ENCODE measurements around the gene SCAF8. TPM values are rescaled to one million over a fixed set of nuclear protein-coding genes. Genes with fewer than 3 reads are reported as not detected.

Gene SCAF8, protein sequence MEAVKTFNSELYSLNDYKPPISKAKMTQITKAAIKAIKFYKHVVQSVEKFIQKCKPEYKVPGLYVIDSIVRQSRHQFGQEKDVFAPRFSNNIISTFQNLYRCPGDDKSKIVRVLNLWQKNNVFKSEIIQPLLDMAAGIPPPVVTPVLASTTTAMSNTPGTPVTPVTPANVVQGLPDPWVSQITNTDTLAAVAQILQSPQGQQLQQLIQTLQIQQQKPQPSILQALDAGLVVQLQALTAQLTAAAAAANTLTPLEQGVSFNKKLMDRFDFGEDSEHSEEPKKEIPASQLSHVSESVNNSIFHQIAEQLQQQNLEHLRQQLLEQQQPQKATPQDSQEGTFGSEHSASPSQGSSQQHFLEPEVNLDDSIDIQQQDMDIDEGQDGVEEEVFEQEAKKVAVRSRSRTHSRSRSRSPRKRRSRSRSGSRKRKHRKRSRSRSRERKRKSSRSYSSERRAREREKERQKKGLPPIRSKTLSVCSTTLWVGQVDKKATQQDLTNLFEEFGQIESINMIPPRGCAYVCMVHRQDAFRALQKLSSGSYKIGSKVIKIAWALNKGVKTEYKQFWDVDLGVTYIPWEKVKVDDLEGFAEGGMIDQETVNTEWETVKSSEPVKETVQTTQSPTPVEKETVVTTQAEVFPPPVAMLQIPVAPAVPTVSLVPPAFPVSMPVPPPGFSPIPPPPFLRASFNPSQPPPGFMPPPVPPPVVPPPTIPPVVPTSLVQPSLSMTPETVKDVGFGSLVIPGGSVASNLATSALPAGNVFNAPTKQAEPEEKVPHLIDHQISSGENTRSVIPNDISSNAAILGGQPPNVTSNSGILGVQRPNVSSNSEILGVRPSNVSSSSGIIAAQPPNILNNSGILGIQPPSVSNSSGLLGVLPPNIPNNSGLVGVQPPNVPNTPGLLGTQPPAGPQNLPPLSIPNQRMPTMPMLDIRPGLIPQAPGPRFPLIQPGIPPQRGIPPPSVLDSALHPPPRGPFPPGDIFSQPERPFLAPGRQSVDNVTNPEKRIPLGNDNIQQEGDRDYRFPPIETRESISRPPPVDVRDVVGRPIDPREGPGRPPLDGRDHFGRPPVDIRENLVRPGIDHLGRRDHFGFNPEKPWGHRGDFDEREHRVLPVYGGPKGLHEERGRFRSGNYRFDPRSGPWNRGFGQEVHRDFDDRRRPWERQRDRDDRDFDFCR (N-terminal part only)
- total RNA-seq (10 to 100 TPM; 34.3 to 34.7 TPM), polyA plus RNA-seq (ENCODE audit: insufficient read length in 6 of 6) (10 to 100 TPM; 51.9 to 57.6 (median 55.4) TPM)
- long read RNA-seq, donor 1, full-length matches to known transcripts = 3 of 11 reads
- long read RNA-seq, donor 1, partial matches to known transcripts = 8 of 11 reads
- long read RNA-seq, donor 1, other reads (novel, unspliced or antisense) = 0 of 11 reads
- long read RNA-seq, donor 2, full-length matches to known transcripts = 3 of 8 reads
- long read RNA-seq, donor 2, partial matches to known transcripts = 5 of 8 reads
- long read RNA-seq, donor 2, other reads (novel, unspliced or antisense) = 0 of 8 reads
- long read RNA-seq, donor 3, full-length matches to known transcripts = 2 of 2 reads
- long read RNA-seq, donor 3, partial matches to known transcripts = 0 of 2 reads
- long read RNA-seq, donor 3, other reads (novel, unspliced or antisense) = 0 of 2 reads
- long read RNA-seq, donor 4 = 0 reads
- long read RNA-seq, donor 5, full-length matches to known transcripts = 1 of 1 reads
- long read RNA-seq, donor 5, partial matches to known transcripts = 0 of 1 reads
- long read RNA-seq, donor 5, other reads (novel, unspliced or antisense) = 0 of 1 reads
- long read RNA-seq, donor 6, full-length matches to known transcripts = 3 of 3 reads
- long read RNA-seq, donor 6, partial matches to known transcripts = 0 of 3 reads
- long read RNA-seq, donor 6, other reads (novel, unspliced or antisense) = 0 of 3 reads
- long read RNA-seq, donor 7 = 0 reads
- long read RNA-seq, donor 8, full-length matches to known transcripts = 2 of 13 reads
- long read RNA-seq, donor 8, partial matches to known transcripts = 11 of 13 reads
- long read RNA-seq, donor 8, other reads (novel, unspliced or antisense) = 0 of 13 reads
- long read RNA-seq, donor 9 = 0 reads
- long read RNA-seq, donor 10, partial matches to known transcripts = 0 of 2 reads
- long read RNA-seq, donor 10, other reads (novel, unspliced or antisense) = 2 of 2 reads
- long read RNA-seq, donor 11, full-length matches to known transcripts = 1 of 1 reads
- long read RNA-seq, donor 11, partial matches to known transcripts = 0 of 1 reads
- long read RNA-seq, donor 11, other reads (novel, unspliced or antisense) = 0 of 1 reads
- long read RNA-seq, donor 12 = 0 reads

DNA sequence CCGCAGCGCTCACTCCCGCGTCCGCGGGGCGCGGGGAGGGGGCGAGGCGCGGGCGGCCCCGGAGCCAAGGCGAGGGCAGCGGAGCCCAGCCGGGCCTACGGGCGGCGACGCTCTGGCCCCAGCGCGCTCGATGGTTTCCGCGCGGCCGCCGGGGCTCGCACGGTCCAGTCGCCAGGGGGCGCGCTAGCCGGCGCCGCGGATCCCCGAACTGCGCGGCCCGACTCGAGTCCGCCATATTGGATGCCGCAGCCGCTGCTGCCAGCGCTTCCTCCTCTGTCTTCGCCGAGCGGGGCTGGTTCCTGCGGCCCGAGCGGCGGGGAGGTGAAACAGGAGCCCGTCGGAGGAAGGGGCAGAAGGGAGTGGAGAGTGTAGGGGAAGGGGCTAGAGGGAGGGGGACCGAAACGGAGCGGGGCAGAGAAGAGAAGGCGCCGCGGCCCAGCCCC is at the start of gene SCAF8:
SCAF8 (plus strand) TSS at position 234 of the 443 bp plus-strand sequence. CDS start 485 bp downstream, outside the sequence.
- TF ChIP-seq, protein P1, sequence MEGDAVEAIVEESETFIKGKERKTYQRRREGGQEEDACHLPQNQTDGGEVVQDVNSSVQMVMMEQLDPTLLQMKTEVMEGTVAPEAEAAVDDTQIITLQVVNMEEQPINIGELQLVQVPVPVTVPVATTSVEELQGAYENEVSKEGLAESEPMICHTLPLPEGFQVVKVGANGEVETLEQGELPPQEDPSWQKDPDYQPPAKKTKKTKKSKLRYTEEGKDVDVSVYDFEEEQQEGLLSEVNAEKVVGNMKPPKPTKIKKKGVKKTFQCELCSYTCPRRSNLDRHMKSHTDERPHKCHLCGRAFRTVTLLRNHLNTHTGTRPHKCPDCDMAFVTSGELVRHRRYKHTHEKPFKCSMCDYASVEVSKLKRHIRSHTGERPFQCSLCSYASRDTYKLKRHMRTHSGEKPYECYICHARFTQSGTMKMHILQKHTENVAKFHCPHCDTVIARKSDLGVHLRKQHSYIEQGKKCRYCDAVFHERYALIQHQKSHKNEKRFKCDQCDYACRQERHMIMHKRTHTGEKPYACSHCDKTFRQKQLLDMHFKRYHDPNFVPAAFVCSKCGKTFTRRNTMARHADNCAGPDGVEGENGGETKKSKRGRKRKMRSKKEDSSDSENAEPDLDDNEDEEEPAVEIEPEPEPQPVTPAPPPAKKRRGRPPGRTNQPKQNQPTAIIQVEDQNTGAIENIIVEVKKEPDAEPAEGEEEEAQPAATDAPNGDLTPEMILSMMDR (IDR thresholded peaks at IDR 0.05) = peak; percentile 83 to 91
- intact Hi-C loops (cut with DNase I) = no loop called here
- H3K4me3 ChIP-seq = peak within 1 kb of the TSS; percentile 93 to 94
- H3K27me3 ChIP-seq = no peaks in the 10 kb centered on the region
- peaks cover 0 to 46% of the 10 kb centered on the region in 2 donors for H3K4me1 ChIP-seq
- ATAC-seq (peak; percentile 89), DNase-seq (peak; percentile 86 to 98 (median 92))
- no peaks in the 10 kb centered on the region for H3K36me3 ChIP-seq
- peak within 1 kb of the TSS; percentile 100 for H3K27ac ChIP-seq
- no peaks in the 10 kb centered on the region for H3K9me3 ChIP-seq

DNA sequence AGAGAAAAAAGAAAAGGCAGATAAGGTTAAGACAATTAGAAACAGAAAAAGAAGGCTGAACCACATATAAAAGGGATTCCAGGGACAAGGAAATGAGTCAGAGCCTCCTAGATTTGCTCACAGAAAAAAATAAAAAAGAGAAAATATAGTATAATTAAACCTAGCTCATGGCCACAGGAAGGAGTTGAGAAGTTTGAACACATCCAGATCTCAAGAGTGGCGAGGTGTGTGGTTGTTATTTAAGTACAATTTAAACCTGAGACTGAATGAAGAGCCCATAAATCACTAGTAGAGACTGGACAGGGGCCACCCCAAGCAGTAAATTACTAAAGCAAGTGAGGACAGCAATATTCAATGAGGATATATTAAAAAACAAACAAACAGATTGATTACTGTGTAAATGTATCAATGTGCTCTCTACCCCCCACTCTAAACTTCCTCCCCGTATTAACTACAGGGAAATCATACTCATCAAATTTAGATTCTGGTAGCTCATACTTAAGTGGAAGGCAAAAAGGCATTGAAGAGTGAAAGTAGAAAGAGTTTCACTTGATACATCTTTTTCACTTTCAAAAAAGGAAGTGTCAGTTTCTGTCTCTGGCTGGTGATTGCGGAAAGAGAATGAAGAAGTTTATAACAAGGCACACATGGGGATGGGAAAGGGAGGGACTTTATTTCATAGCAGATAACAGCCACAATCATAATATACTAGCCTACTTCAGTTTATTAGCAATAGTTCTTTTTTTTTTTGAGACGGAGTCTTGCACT is 49.3 kb upstream of the SCAF8 start:
- H3K27me3 ChIP-seq = no peaks in the 10 kb centered on the region
- no peak for DNase-seq
- no peak for ATAC-seq
- peaks cover 0 to 6% of the 10 kb centered on the region in 2 donors for H3K4me1 ChIP-seq
- H3K4me3 ChIP-seq = no peak overlapping the region
- H3K36me3 ChIP-seq = no peaks in the 10 kb centered on the region
- H3K27ac ChIP-seq = no peak overlapping the region
- TF ChIP-seq, protein P1 (IDR thresholded peaks at IDR 0.05) = no peak
- no peaks in the 10 kb centered on the region for H3K9me3 ChIP-seq
- intact Hi-C loops (cut with DNase I) = no loop called here

DNA sequence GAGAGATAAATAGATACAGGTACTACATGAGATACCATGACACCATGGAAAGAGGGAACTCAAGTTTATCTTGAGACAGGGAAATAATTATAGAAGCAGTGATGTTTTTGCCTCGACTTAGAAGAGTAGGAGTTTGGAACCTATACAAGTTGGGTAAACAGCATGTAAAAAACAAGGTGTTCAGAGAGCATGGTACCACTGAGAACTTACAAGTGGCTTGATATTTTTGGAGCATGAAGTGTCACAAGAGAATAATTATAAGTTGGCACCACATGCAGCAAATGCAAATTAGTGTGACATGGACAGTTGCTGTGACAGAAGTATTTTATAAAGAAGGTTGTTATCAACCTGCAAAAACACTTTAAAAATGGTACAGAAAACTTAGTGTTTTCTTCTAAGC is 47.1 kb upstream of the SCAF8 start:
- Histone ChIP-seq H3K36me3 (no peaks in the 10 kb centered on the region), H3K4me3 (no peak overlapping the region), H3K9me3 (no peaks in the 10 kb centered on the region), H3K27ac (no peak overlapping the region), H3K4me1 (peaks cover 0 to 6% of the 10 kb centered on the region in 2 donors), H3K27me3 (no peaks in the 10 kb centered on the region)
- DNase-seq = no peak
- TF ChIP-seq, protein P1 (IDR thresholded peaks at IDR 0.05) = no peak
- ATAC-seq = no peak
- intact Hi-C loops (cut with DNase I) = no loop called here

Data from left lung (tissue), 14 donors.